Testis (tissue), 2 donors: ENCODE measurements around the gene AMIGO1.

Experiments used
- CTCF ChIP-seq, 3 experiments: fragments of 450-650 bp in 2 of 3; fragments of 200-600 bp in 1 of 3; sonication (generic) in 1 of 3; IDR thresholded peaks; one replicate each; pipeline ENCODE4 v1.5.1; 2016 to 2019; ENCODE audit warnings: antibody characterized with exemption in 3 of 3, mild to moderate bottlenecking in 2 of 3, moderate library complexity in 1 of 3
- POLR2A ChIP-seq: fragments of 450-650 bp; IDR thresholded peaks from one replicate; pipeline ENCODE4 v1.6.1; 2017; ENCODE audit warnings: antibody characterized with exemption, mild to moderate bottlenecking, moderate library complexity

GRCh38 chr1:109468061-109468460 is 41.5 kb downstream of the AMIGO1 start:
- TF ChIP-seq CTCF (IDR thresholded peaks at IDR 0.05) (no peak), POLR2A (no peak)
